Neural cell (in vitro differentiated cells): ENCODE results near the gene TTC39B. TPM values are rescaled to one million over a fixed set of nuclear protein-coding genes. Genes with fewer than 3 reads are reported as not detected.

Source experiments
- H2AFZ ChIP-seq: fragments of 200-600, 300-800 bp; sonication (generic), shearing (Covaris generic); 2 replicates; pipeline ENCODE4 v1.6.0; 2014; ENCODE audit warnings: low read depth, mild to moderate bottlenecking, antibody characterized with exemption, low read length, moderate library complexity
- H3F3A ChIP-seq: fragments of 200-600 bp; shearing (Covaris generic); 2 replicates; pipeline ENCODE4 v1.6.1; 2016; ENCODE audit warnings: mild to moderate bottlenecking, moderate library complexity, mixed read lengths, antibody characterized with exemption, low read length; ENCODE audit not compliant: insufficient read depth, poor library complexity, severe bottlenecking
- H3K27ac ChIP-seq: fragments of 200-600, 300-800 bp; sonication (generic), shearing (Covaris generic); 2 replicates; pipeline ENCODE4 v1.5.1; 2014; ENCODE audit warnings: mild to moderate bottlenecking, low read length, moderate library complexity
- H3K27me3 ChIP-seq: fragments of 300-800, 200-600 bp; sonication (generic), shearing (Covaris generic); 2 replicates; pipeline ENCODE4 v1.6.0; 2014; ENCODE audit warnings: mild to moderate bottlenecking, low read depth, low read length, moderate library complexity; ENCODE audit not compliant: insufficient read depth
- H3K36me3 ChIP-seq: fragments of 300-800, 200-600 bp; sonication (generic), shearing (Covaris generic); 2 replicates; pipeline ENCODE4 v1.5.1; 2014; ENCODE audit warnings: mild to moderate bottlenecking, antibody characterized with exemption, low read length, moderate library complexity; ENCODE audit not compliant: insufficient read depth
- H3K4me2 ChIP-seq: fragments of 300-800, 200-600 bp; sonication (generic), shearing (Covaris generic); 2 replicates; pipeline ENCODE4 v1.6.0; 2014; ENCODE audit warnings: mild to moderate bottlenecking, low read length
- H3K4me3 ChIP-seq: fragments of 300-800, 200-600 bp; sonication (generic), shearing (Covaris generic); 2 replicates; pipeline ENCODE4 v1.5.1; 2014; ENCODE audit warnings: mild to moderate bottlenecking, low read length, moderate library complexity
- H3K79me2 ChIP-seq: fragments of 200-600 bp; shearing (Covaris generic); replicated peaks from 2 replicates; pipeline ENCODE4 v1.6.0; 2014; ENCODE audit warnings: mild to moderate bottlenecking, low read length, moderate library complexity; ENCODE audit not compliant: insufficient read depth
- H3K9ac ChIP-seq: fragments of 300-800, 200-600 bp; sonication (generic), shearing (Covaris generic); 2 replicates; pipeline ENCODE4 v1.6.1; 2016; ENCODE audit warnings: mild to moderate bottlenecking, low read length, mixed read lengths
- H3K9me2 ChIP-seq: fragments of 200-600 bp; shearing (Covaris generic); 2 replicates; pipeline ENCODE4 v1.6.1; 2016; ENCODE audit warnings: mild to moderate bottlenecking, low read length, mixed read lengths; ENCODE audit not compliant: insufficient read depth
- H3K9me3 ChIP-seq: fragments of 200-600, 300-800 bp; sonication (generic), shearing (Covaris generic); 2 replicates; pipeline ENCODE4 v1.6.1; 2016; ENCODE audit warnings: mild to moderate bottlenecking, mixed run types, low read length, moderate library complexity, mixed read lengths
- H4K20me1 ChIP-seq: fragments of 200-600 bp; shearing (Covaris generic); 2 replicates; pipeline ENCODE4 v1.6.1; 2016; ENCODE audit warnings: mild to moderate bottlenecking, mixed run types; ENCODE audit not compliant: insufficient read depth
- EP300 ChIP-seq: fragments of 450-650 bp; conservative IDR thresholded peaks from 2 replicates; pipeline ENCODE4 v1.6.1; 2014; ENCODE audit warnings: antibody characterized with exemption, mild to moderate bottlenecking, moderate library complexity; ENCODE audit not compliant: poor library complexity, severe bottlenecking
- EZH2 ChIP-seq: fragments of 200-600, 300-800 bp; shearing (Covaris generic), sonication (generic); IDR thresholded peaks from 2 replicates; pipeline ENCODE4 v1.6.1; 2014; ENCODE audit warnings: antibody characterized with exemption, low read length, borderline replicate concordance, mild to moderate bottlenecking; ENCODE audit not compliant: insufficient read depth, poor library complexity, severe bottlenecking
- MXI1 ChIP-seq: fragments of 450-650 bp; conservative IDR thresholded peaks from 2 replicates; pipeline ENCODE4 v1.6.1; 2014; ENCODE audit warnings: antibody characterized with exemption, mild to moderate bottlenecking; ENCODE audit not compliant: poor library complexity, severe bottlenecking
- POLR2AphosphoS5 ChIP-seq: IDR thresholded peaks from 2 replicates; pipeline ENCODE4 v1.6.1; 2012
- RAD21 ChIP-seq: fragments of 450-650 bp; conservative IDR thresholded peaks from 2 replicates; pipeline ENCODE4 v1.6.1; 2014; ENCODE audit warnings: antibody characterized with exemption, mild to moderate bottlenecking, moderate library complexity
- SMC3 ChIP-seq: fragments of 450-650 bp; conservative IDR thresholded peaks from 2 replicates; pipeline ENCODE4 v1.6.1; 2014; ENCODE audit warnings: antibody characterized with exemption, mild to moderate bottlenecking, moderate library complexity; ENCODE audit not compliant: poor library complexity
- TAF1 ChIP-seq: IDR thresholded peaks from 2 replicates; pipeline ENCODE4 v1.6.1; 2012; ENCODE audit warnings: low read depth
- polyA plus RNA-seq: library from polyadenylated mRNA; depleted of rRNA; stranded (reverse); fragments of >200 nt; gene quantifications from 2 replicates; pipeline ENCODE4 v1.2.3, GENCODE V29; 2014
- TF ChIP-seq, protein P1 (sequence below): fragments of 450-650 bp; IDR thresholded peaks from 2 replicates; pipeline ENCODE4 v1.5.1; 2014; ENCODE audit warnings: antibody characterized with exemption, mild to moderate bottlenecking, moderate library complexity; ENCODE audit not compliant: poor library complexity, severe bottlenecking
- TF ChIP-seq, protein P2 (sequence below): IDR thresholded peaks from 2 replicates; pipeline ENCODE4 v1.6.1; 2012; ENCODE audit warnings: borderline replicate concordance

TTC39B gene
- polyA plus RNA-seq, 1 donor from 2014 or later = 2.8 TPM

DNA sequence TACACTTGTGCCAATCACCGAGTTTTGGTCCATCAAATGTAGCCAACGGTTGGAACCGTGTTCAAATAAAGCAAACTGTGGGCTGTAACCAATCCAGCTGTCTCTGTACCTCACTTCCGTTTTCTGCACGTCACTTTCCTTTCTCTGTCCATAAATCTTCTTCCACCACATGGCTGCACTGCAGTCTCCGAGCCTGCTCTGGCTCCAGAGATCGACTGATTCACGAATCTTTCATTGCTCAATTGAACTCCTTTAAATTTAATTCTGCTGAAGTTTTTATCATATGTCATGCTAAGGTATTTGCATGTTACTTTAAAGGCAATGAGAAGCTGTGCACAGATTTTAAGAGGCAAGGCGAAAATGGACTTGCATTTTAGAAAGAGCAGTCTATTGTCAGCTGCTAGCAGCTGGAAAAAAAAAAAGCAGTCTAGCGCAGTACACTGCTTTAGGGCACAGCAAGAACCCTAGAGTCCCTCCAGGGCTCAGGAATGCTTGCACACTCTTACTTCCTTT is 13.2 kb downstream of the TTC39B start:
- Histone ChIP-seq H3K79me2 (no peaks in the 10 kb centered on the region), H3K4me3 (no peak overlapping the region), H4K20me1 (no peaks in the 10 kb centered on the region), H3K9me2 (no peaks in the 10 kb centered on the region), H3K27ac (no peak overlapping the region), H3K36me3 (no peaks in the 10 kb centered on the region), H3K9ac (no peak overlapping the region), H2AFZ (no peak overlapping the region), H3K4me2 (no peak overlapping the region), H3K9me3 (no peaks in the 10 kb centered on the region), H3K27me3 (no peaks in the 10 kb centered on the region), H3F3A (no peaks in the 10 kb centered on the region)
- TF ChIP-seq, protein P1, sequence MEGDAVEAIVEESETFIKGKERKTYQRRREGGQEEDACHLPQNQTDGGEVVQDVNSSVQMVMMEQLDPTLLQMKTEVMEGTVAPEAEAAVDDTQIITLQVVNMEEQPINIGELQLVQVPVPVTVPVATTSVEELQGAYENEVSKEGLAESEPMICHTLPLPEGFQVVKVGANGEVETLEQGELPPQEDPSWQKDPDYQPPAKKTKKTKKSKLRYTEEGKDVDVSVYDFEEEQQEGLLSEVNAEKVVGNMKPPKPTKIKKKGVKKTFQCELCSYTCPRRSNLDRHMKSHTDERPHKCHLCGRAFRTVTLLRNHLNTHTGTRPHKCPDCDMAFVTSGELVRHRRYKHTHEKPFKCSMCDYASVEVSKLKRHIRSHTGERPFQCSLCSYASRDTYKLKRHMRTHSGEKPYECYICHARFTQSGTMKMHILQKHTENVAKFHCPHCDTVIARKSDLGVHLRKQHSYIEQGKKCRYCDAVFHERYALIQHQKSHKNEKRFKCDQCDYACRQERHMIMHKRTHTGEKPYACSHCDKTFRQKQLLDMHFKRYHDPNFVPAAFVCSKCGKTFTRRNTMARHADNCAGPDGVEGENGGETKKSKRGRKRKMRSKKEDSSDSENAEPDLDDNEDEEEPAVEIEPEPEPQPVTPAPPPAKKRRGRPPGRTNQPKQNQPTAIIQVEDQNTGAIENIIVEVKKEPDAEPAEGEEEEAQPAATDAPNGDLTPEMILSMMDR = no peak
- TF ChIP-seq MXI1 = no peak

DNA sequence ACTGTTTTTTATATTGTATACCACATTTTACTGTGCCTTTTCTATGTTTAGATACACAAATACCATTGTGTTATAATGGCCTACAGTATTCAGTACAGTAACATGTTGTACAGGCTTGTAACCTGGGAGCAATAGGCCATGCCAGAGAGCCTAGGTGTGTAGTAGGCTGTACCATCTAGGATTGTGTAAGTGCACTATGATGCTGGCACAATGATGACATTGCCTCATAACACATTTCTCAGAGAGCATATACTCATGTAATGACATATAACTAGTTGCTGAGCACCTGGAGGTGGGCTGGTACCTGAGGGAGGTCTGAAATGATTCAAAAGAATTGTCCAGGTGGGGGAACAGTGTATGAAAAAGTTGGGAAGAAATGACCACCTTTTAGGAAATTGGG is 13.9 kb downstream of the TTC39B start:
- Histone ChIP-seq H3K79me2 (no peaks in the 10 kb centered on the region), H3K9ac (no peak overlapping the region), H3K27ac (no peak overlapping the region), H3K27me3 (no peaks in the 10 kb centered on the region), H3F3A (no peaks in the 10 kb centered on the region), H3K4me2 (no peak overlapping the region), H3K9me3 (no peaks in the 10 kb centered on the region), H2AFZ (no peak overlapping the region), H3K4me3 (no peak overlapping the region), H3K36me3 (no peaks in the 10 kb centered on the region), H4K20me1 (no peaks in the 10 kb centered on the region), H3K9me2 (no peaks in the 10 kb centered on the region)
- no peak for TF ChIP-seq POLR2AphosphoS5
- no peak for TF ChIP-seq SMC3
- no peak for TF ChIP-seq TAF1
- no peak for TF ChIP-seq EZH2
- TF ChIP-seq, protein P2, sequence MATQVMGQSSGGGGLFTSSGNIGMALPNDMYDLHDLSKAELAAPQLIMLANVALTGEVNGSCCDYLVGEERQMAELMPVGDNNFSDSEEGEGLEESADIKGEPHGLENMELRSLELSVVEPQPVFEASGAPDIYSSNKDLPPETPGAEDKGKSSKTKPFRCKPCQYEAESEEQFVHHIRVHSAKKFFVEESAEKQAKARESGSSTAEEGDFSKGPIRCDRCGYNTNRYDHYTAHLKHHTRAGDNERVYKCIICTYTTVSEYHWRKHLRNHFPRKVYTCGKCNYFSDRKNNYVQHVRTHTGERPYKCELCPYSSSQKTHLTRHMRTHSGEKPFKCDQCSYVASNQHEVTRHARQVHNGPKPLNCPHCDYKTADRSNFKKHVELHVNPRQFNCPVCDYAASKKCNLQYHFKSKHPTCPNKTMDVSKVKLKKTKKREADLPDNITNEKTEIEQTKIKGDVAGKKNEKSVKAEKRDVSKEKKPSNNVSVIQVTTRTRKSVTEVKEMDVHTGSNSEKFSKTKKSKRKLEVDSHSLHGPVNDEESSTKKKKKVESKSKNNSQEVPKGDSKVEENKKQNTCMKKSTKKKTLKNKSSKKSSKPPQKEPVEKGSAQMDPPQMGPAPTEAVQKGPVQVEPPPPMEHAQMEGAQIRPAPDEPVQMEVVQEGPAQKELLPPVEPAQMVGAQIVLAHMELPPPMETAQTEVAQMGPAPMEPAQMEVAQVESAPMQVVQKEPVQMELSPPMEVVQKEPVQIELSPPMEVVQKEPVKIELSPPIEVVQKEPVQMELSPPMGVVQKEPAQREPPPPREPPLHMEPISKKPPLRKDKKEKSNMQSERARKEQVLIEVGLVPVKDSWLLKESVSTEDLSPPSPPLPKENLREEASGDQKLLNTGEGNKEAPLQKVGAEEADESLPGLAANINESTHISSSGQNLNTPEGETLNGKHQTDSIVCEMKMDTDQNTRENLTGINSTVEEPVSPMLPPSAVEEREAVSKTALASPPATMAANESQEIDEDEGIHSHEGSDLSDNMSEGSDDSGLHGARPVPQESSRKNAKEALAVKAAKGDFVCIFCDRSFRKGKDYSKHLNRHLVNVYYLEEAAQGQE = no peak
- TF ChIP-seq RAD21 = no peak
- TF ChIP-seq EP300 = no peak
- TF ChIP-seq MXI1 = no peak
- TF ChIP-seq, protein P1 = no peak
